SHP77 (cell line): ENCODE results near the gene MTTP.
"Not testable (repeated sequence)": the region's sequence is repeated elsewhere in the genome, so short reads cannot be mapped to it uniquely, and the experiment has no call there.

Experiments used
- DNase-seq, 2 experiments: peaks; one replicate each; lab custom pipeline; 2025; lab: John Stamatoyannopoulos, UW

MTTP gene

DNA sequence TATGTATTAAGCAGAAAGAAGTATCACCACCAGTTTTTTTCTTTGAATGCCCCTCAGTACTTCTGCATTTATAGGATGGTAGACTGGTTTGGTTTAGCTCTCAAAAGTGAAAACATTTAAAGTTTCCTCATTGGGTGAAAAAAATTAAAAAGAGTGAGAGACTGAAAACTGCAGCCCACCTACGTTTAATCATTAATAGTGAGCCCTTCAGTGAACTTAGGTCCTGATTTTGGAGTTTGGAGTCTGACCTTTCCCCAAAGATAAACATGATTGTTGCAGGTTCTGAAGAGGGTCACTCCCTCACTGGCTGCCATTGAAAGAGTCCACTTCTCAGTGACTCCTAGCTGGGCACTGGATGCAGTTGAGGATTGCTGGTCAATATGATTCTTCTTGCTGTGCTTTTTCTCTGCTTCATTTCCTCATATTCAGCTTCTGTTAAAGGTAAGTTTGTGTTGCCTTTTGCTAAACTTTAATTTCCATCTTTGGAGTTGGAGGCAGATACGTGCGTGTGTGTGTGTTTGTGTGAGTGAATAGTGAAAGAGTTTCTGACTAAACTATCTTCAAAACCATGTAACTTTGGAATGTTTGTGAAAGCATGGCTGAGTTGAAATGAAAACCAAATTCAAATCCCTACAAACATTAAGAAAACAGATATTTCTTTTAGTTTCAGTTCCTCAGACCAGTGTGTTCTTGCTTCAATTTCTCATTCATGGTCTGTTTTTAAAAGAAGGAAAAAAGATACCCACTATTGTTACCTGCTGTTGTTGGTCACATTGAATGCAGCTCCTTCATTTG, at the start of gene MTTP:
TSS of gene MTTP (plus strand) at position 295 of the 795 bp plus-strand sequence. CDS start at position 381, 86 bp downstream.
- DNase-seq = no peak

DNA sequence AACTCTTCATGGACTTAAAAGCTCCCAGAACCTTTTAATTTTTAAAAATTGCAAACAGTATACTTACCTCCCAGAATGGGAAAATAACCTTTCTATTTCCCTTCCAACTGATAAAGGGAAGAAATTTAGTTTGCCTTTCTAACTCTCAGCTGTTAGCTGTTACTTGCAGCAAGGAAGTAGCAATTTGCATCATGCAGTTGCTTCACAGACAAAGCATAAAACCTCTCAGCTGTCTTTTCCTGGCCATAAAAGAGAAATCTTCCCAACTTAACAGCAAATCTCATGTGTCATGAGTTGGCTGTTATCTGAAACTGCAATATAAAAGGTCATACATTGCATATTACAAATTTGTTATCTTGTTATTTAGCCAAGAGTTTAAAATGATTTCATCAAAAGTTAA, 45.4 kb upstream of the MTTP start:
- DNase-seq = no peak

DNA sequence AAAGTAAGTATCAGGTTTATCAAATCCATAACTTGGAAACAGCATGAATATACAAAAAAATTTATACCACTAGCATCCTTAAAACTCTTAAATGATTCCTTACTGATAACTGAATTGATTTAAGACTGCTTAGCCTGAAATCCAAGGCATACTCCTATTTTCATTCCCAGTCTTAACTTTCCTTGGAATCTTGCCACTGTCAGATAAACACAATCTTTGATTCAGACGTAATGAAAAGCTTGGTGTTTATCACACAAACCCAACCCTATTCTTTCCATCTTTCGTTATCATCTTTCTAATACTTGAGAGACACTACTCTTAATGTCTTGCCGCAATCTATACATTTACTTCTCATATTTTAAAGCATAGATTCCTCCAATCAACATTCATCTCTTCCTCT, 44.7 kb upstream of the MTTP start:
- DNase-seq = no peak

DNA sequence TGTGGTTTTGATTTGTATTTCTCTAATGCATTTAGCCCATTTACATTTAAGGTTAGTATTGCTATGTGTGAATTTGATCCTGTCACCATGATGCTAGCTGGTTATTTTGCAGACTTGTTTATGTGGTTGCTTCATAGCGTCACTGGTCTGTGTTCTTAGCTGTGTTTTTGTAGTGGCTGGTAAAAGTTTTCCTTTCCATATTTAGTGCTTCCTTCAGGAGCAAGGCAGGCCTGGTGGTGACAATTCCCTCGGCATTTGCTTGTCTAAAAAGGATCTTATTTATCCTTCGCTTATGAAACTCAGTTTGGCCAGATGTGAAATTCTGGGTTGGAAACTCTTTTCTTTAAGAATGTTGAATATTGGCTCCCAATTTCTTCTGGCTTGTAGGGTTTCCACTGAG, 39.9 kb upstream of the MTTP start:
- not testable (repeated sequence) for DNase-seq

DNA sequence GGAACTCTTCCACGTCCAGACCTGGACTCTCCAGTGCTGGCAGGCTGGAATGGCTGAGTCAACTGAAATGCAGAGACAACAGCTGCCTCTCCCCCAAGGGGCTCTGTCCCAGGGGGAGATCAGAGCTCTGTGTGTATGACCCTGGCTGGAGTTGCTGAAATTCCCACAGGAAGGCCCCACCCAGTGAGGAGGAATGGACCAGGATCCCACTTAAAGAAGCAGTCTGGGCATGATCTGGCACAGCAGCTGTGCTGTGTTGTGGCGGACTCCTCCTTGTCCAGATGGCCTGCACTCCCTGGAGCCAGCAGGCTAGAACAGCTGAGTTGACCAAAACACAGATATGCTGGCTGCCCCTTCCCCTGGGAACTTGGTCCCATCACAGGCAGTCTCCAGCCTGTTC, 38.4 kb upstream of the MTTP start:
- no peak for DNase-seq

DNA sequence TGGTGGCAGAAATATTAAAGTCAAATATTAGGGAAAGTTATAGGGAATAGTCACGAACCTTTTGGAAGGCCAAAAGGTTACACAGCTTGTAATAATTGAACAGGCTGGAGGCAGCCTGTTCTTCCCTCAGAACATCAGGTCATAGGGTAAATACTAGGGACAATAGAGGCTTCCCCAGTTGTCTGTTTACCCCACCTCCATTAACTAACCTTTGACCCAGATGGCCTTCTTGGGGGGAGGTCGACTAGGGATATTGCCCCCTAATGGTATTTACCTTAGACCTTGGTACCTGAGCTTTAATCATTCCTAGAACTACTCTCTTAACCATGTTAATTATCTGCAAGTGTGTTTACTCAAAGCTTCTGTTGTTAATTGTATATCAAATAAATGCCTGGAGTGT, 37.8 kb upstream of the MTTP start:
- DNase-seq = no peak

DNA sequence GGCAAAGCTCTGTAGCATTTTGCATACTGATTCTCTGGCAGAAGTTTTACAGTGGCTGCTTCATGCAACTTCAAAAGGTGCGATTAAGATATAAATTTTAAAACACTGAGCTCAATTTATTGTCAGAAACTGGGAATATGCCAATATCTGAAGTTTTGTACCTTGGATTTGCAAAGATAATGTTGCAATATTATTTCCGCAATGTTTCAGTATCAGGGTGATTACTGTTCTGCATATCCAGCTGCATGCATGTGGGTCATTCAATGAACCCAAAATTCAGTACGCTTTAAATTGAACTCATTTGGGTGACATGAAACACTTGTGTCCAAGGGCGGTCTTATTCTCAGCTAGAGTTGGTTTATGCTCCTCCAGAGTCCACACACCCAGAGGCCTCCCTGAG, 37.0 kb upstream of the MTTP start:
- DNase-seq = no peak

DNA sequence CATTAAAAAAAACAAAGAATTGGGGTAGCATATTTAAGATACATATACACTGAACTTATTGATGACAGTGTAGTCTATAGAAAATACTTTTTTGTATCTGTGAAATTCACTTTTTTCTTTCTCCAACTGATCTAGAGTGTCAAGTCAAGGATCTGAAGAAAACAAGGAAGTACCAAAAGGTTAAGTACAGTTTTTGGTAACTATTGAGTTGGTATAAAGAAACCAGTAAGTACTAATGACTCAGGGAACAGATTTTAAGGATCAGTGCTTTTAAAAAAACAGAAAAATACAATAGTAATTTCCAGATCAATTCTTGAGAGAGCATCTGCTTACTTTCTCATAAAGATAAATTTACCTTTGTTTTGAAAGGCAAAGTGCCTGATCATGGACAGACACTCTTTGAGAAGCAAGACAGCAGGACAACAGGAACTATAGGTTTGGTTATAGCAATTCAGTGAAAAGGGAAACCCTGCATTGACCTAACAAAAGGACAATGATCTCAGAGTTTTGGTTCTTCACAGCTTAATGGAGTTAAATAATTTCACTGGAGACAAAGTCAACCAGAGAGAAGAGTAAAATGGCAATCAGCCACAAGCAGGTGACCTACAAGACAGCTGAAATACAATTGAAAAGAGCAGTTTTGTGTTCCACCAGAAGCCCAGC, 34.2 kb upstream of the MTTP start:
- no peak for DNase-seq

DNA sequence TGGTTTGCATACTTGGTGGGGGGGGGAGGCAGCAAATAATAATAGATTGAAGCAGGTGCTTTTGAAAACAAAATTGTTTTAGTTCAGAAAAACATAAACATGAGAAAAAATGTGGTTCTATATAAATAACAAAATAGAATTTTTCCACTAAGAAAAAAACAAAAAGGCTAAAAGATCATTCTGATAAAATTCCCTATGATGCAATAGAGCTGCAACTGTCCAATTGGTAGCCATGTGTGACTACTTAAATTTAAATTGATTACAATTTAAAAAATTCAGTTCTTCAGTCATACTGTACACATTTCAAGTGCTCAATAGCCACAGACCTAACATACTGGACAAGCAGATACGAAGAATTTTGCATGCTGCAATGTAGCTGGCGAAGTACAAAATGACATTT, 21.8 kb upstream of the MTTP start:
- no peak for DNase-seq

DNA sequence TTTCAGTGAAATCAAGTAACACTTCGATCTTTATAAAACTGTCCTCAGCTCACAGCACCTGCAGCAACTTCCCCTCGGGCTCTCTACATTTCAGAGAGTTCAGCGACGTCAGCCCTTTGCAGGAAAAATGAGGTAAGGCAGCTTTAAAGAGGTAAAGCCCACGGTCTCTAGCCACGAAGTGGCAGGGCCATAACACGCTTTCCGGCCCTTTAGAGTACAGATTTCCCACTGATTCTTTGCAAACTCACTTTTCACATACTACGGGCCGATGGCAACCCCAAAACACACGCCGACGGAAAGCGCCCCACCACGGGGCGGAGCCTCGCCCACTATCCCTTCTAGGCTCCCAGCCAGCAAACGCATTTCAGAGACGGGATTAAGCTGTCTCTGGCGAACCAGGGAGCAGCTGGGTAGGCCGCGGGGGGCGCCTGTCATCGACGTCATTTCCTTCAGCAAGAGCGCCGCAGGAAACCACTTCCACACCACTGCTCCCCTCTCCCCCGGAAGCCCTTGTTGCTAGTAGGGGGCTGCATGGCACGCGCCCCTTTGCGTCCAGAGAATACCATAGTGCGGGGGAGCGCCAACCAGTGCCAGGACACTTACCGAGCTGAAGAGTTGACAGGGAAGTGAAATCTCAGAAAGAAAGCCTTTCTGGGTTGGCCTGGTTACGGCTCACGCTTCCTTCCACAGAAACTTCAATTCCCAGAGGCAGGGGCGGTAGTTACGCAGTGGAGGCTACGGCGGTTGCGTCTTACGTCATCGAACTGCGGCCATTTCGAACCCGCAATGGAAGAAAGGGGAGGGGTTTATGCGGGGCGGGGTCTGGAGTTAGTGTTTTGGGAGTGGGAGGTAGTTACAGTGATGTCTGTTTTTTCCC, 11.1 kb upstream of the MTTP start, which contains the start of gene TRMT10A:
TSS of gene TRMT10A (minus strand) at position 730 of the 877 bp plus-strand sequence. CDS start 4,701 bp downstream, outside the sequence.
- peak; percentile 91 for DNase-seq

DNA sequence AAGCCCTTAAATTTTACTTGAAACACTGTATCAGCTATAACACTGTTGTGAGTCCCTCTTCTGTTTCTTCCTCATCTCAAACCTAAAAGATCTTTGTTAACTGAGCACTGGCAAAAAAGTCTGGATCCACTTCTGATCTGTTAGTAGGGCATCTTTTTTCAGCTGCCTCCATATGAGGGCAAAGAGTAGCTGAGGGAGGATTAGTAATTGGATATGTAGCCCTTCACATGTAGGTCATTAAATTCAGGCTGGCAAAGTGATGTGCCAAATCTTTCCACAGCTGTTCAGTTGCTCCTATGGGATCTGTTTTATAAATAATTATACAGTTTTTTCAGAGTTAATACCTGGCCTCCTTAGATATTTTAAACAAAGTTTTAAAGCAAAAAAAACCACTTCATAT, 9.7 kb upstream of the MTTP start:
- peak; percentile 11 to 61 for DNase-seq

DNA sequence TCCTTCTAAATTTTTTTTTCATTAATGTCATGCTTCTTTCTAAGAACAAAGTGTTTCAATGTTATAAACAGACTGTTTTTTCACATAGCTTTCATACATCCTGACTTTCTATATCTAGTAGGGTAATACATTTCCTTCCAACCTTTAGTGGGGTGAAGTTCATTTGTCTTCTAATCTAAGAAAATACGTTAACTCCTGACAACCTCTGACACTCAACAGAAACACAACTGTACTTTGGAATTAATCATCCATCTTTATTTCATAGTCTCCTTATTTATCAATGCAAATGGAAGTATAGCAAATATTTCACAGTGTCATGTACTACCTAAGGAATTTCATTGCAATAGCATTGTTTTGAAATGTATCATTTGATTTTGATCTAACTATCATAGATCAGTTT, 2.7 kb upstream of the MTTP start:
- no peak for DNase-seq

DNA sequence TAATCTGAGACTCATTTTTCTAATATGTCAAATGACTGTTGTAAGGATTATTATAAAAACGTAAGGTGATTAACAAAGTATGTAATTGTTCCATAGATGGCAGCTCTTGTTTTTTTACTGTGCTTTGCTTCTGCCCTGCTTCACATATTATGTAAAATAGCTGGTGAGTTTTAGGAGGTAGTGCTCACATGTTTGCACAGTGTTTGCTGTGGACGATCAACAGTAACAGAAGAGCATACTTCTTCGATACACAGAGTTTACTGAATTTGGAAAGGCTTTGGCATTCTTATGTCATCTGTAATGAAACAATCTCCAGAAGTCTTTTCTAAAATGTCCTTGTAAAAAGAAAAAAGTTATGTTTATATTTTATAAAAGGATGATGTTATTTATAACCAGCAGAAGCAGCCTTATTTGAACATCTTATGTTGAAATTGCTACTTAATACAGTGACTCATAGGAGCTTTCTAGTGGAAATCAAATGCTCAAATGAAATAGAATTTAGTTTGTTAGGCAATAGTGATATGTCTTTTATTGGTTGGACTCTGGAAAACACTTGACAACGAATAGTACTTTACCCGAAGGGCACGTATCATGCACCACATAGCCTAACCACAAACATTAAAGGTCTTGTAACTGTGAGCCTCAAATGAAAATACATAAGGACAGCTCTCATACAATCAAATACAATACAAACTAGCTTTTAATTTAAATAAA, 1.9 kb upstream of the MTTP start:
- peak in 1 of 2 experiments; percentile 17 for DNase-seq

DNA sequence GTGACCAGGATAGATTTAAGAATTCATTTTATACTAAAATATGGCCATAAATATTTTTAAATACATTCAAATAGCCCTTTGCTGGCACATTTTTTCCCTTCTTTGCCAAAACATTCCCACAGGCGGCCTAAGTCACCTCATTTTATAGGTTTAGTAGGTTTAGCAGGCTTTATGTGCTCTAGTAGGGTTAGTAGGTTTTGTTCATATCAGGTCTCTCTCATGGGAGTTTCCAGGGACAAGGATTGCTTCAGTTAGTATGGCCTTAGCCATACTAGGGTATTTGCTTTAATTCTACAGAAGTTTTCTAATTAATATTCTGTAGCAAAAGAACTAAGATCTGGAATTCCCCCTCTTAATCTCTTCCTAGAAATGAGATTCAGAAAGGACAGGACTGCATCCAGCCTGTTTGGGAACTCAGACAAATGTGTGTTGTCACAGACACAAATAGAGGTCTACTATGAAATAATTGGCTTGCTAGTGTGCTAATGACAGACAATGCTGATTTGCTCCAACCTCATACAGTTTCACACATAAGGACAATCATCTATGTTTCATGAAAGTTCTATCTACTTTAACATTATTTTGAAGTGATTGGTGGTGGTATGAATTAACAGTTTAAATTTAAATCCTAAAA, 772 bp upstream of the MTTP start:
- no peak for DNase-seq

DNA sequence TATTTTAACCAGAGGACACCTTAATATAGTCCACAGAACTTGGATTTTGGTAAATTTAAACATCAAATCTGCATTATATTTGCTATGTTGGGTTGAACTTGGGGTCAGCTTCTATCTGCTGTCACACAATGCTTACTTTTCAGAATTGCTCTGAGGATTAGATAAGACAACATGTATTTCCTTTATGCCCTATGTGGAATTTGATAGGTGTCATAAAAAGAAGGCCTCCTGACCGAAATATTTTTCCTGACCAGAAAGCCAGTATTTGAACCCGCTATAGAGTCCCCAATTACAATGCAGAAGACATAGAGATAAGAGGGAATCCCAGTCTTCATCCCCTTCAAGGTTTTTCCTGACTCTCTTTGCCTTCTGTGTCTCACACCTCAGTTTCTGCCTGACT, 4.1 kb downstream of the MTTP start:
- no peak for DNase-seq

DNA sequence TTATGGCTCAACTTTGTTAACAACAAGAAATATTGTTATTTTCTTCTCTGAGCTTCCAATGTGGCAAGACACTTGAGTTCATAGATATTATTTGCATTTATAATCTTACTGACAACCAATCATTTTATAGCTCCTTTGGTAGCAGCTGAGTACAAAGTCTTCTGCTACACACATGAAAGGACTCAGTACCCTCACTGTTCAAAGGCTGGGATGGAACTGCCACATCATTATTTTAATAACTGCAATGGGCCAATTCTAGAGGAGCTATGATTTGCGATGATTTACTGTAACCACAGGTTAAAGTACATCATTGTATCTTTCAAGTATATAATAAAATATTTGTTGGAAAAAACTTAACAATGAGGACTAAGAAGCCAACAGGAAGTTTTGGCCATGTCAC, 10.9 kb downstream of the MTTP start:
- no peak for DNase-seq

DNA sequence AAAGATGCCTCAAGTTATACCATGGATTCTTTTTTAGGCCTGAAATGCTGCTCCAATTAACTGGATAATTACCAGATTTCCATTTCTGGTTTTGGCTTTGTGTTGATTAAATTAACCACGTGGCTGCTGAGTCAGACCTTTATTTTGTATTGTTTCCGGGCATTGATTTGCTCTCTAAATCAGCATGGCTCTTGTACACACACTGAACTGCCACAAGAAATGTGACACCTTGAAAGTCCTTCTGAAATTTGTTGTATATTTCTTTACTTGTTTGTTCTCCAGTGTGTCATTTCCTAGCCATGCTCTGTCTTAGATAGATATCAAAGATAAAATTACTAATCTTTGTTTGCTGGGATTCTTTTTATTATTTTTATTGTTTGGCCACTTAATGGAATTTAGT, 11.7 kb downstream of the MTTP start:
- no peak for DNase-seq

DNA sequence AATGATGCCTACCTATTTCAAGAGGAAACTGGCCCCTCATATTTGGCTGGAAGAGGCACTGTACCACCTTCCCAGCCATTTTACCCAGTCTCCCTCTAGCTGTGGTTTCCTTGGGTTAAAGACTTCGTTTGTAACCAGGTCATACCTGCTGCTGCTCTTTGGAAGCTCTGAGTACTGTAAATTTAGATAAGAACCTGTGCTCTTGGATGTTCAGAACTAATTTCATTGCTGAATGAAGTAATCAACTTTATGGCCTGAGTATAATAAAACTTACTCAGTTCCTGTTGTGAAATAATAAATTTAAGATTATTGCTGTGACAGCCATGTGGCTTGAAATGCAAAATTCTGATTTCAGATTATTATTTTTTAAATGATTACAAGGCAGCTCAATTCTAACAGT, 12.2 kb downstream of the MTTP start:
- no peak for DNase-seq

DNA sequence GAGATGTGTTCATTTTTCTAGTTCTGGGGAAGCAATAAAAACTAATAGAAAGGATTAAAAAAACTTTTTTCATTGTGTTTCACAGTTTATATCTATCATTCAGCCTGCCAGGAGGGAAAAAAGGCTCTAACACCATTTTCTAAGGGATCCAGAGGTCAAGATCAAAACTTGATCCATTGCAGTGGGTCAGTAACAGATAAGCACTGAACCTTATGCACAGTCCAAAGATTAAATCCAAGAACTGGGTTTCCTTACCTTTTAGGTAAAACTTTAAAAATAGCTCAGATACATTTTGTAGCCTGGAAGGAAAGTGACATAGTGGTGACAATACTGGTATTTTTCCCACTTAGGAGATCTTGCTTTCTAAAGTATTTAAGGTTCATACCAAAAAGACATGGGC, 12.7 kb downstream of the MTTP start:
- no peak for DNase-seq

DNA sequence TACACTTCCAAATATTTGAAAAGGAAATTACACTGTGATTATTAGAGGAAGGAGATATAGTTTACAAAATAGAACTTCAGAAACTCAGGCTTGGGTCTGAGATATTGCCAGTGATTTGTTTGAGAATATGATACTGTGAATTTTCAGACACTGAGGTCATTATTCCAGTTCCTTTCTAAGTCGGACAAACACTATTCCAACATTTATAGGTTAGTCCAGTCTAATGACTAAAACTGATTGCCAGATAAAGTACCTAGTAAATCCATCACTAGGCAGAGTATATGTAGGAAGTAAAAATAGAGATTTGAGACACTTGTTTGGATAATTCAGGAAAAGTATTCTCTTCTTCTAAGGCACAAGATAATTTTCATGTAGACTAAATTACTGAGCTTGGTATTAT, 13.2 kb downstream of the MTTP start:
- DNase-seq = no peak

DNA sequence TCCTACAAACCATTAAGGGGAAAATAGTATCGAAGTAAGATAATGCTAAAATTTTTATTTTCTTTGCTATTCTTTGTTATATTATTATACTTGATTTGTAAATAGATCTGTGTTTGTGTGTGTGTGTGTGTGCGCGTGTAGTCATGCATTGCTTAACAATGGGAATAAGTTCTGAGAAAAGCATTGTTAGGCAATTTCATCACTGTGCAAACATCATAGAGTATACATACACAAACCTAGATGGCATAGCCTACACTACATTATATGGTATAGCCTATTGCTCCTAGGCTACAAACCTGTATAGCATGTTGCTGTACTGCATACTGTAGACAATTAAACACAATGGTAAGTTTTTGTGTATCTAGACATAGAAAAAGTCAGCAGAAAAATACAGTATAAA, 17.1 kb downstream of the MTTP start:
- DNase-seq = no peak
